PFSK-1 (cell line): ENCODE data around the gene SEMA4F. TPM values are rescaled to one million over a fixed set of nuclear protein-coding genes. Genes with fewer than 3 reads are reported as not detected.

Experiments used
- FOXP2 ChIP-seq: optimal IDR thresholded peaks from 2 replicates; pipeline ENCODE3; 2011; ENCODE audit warnings: borderline replicate concordance, control low read depth, inconsistent platforms; ENCODE audit not compliant: insufficient read depth; ENCODE audit errors: extremely low read length, extremely low read depth
- POLR2AphosphoS5 ChIP-seq: IDR thresholded peaks from 2 replicates; pipeline ENCODE4 v1.6.1; 2012; ENCODE audit warnings: low read depth, mild to moderate bottlenecking, control low read depth, low read length, moderate library complexity
- REST ChIP-seq, 2 experiments: IDR thresholded peaks; 2 replicates each; pipeline versions ENCODE4 v1.6.1 to v1.8.0; 2011 to 2012; ENCODE audit warnings: low read depth in 2 of 2, low read length in 2 of 2, control low read depth in 1 of 2, inconsistent platforms in 1 of 2, mild to moderate bottlenecking in 1 of 2, moderate library complexity in 1 of 2; ENCODE audit not compliant: insufficient read depth in 1 of 2
- SIN3A ChIP-seq: IDR thresholded peaks from 2 replicates; pipeline ENCODE4 v1.6.1; 2012; ENCODE audit warnings: mild to moderate bottlenecking, low read length, moderate library complexity, borderline replicate concordance; ENCODE audit not compliant: insufficient read depth
- TAF1 ChIP-seq: IDR thresholded peaks from 2 replicates; pipeline ENCODE4 v1.6.1; 2012; ENCODE audit warnings: low read length, control low read depth, borderline replicate concordance; ENCODE audit not compliant: insufficient read depth
- polyA plus RNA-seq: library from polyadenylated mRNA; unstranded; fragments of >200 nt; gene quantifications from one replicate; pipeline ENCODE4 v1.2.1, GENCODE V29; 2012; ENCODE audit warnings: low read depth, missing spikeins; ENCODE audit not compliant: insufficient read length

SEMA4F gene
- 2.3 TPM for polyA plus RNA-seq

GRCh38 chr2:74653985-74654882, at the start of gene SEMA4F:
Gene SEMA4F, plus strand, starts transcription at chr2:74654247. Its CDS starts 130 bp downstream, at chr2:74654377.
- TF ChIP-seq TAF1 (no peak), REST (IDR thresholded peaks at IDR 0.05; ENCODE audit: insufficient read depth in 1 of 2, low read depth in 2 of 2, low read length in 2 of 2) (no peak), SIN3A (no peak), POLR2AphosphoS5 (no peak), FOXP2 (no peak)

- no peak for TF ChIP-seq REST (IDR thresholded peaks at IDR 0.05; ENCODE audit: insufficient read depth in 1 of 2, low read depth in 2 of 2, low read length in 2 of 2)
- no peak for TF ChIP-seq FOXP2
- no peak for TF ChIP-seq TAF1
- TF ChIP-seq POLR2AphosphoS5, result no peak
- TF ChIP-seq SIN3A, result no peak
Measured at GRCh38 chr2:74606927-74607326, 47.1 kb upstream of the SEMA4F start.

- TF ChIP-seq FOXP2 (no peak), TAF1 (no peak), SIN3A (no peak), REST (IDR thresholded peaks at IDR 0.05; ENCODE audit: insufficient read depth in 1 of 2, low read depth in 2 of 2, low read length in 2 of 2) (no peak), POLR2AphosphoS5 (no peak)
Measured at GRCh38 chr2:74617122-74617521, 36.9 kb upstream of the SEMA4F start.

GRCh38 chr2:74618410-74619083, 35.5 kb upstream of the SEMA4F start:
- TF ChIP-seq POLR2AphosphoS5 (no peak), FOXP2 (no peak), SIN3A (no peak), REST (IDR thresholded peaks at IDR 0.05; ENCODE audit: insufficient read depth in 1 of 2, low read depth in 2 of 2, low read length in 2 of 2) (no peak), TAF1 (no peak)
